ENCODE results near the gene ELMO1. TPM values are rescaled to one million over a fixed set of nuclear protein-coding genes. Genes with fewer than 3 reads are reported as not detected.

ELMO1 gene
- total RNA-seq, 1 experiment from 2014 or later: 1.1 TPM

DNA sequence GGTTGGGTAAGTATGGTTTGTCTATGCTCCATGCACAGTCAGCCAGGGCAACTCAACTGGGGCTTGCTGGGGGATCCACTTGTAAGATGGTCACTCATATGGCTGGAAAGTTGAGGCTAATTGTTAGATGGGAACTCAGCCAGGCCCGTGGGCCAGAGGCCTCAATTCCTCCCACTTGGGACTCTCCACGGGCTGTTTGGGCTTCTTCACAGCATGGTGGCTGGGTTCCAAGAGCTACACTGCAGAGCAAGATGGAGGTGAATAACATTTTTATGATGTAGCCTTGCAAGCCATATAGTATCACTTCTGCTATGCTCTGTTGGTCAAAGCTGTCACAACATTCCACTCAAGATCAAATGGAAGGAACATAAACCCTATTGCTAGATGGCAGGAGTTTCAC is 39.2 kb downstream of the ELMO1 start:
- Histone ChIP-seq H3K9me2 (ENCODE audit: insufficient read depth) (no peaks in the 10 kb centered on the region), H2AFZ (ENCODE audit: low read depth, low read length, poor library complexity, severe bottlenecking) (no peak overlapping the region), H3K9me3 (ENCODE audit: control insufficient read depth in 1 of 2, insufficient read depth in 1 of 2, low read depth in 1 of 2, low read length in 2 of 2) (no peaks in the 10 kb centered on the region; a peak in 1 of 4 replicates), H3K27ac (ENCODE audit: low read depth, low read length) (no peak overlapping the region), H3K4me1 (ENCODE audit: control insufficient read depth in 1 of 2, insufficient read depth in 2 of 2, low read length in 2 of 2) (no peaks in the 10 kb centered on the region), H4K20me1 (ENCODE audit: insufficient read depth) (no peaks in the 10 kb centered on the region), H3K9ac (ENCODE audit: low read length) (no peak overlapping the region), H3K36me3 (ENCODE audit: control insufficient read depth in 1 of 2, insufficient read depth in 2 of 2, low read length in 2 of 2) (no peaks in the 10 kb centered on the region), H3K4me3 (replicated peaks in 1 of 2; ENCODE audit: low read depth in 1 of 2, low read length in 2 of 2) (no peak overlapping the region), H3K79me2 (ENCODE audit: insufficient read depth, low read length) (no peaks in the 10 kb centered on the region), H3K4me2 (ENCODE audit: low read length) (no peak overlapping the region), H3K27me3 (ENCODE audit: insufficient read depth, low read length) (peaks cover 16% of the 10 kb centered on the region)
- ChIA-PET CTCF (no interaction called here), POLR2A (interaction anchor here (0.6 kb wide), 1 partner anchor 66 kb away, joined by 4 read pairs; no protein-coding TSS in a partner anchor), RAD21 (ENCODE audit: low non-redundant PET in 1 of 2, low total read pairs in 2 of 2, uncharacterized antibody in 2 of 2, unreplicated experiment in 2 of 2) (no interaction called here)
- no peak for DNase-seq (ENCODE audit: low read depth, low spot score)
- intact Hi-C loops (cut with micrococcal nuclease): no loop called here
- no peak for TF ChIP-seq CTCF (IDR thresholded peaks at IDR 0.05 in 2 of 3, conservative IDR thresholded peaks at IDR 0.05 in 1 of 3; ENCODE audit: borderline replicate concordance in 1 of 3, insufficient read depth in 1 of 3, low read depth in 2 of 3, low read length in 2 of 3)
- no peak for TF ChIP-seq JUND (IDR thresholded peaks at IDR 0.05)
- TF ChIP-seq EGR1 (IDR thresholded peaks at IDR 0.05; ENCODE audit: low read depth): no peak
- TF ChIP-seq POLR2A (IDR thresholded peaks at IDR 0.05; ENCODE audit: borderline replicate concordance, extremely low read depth, insufficient read depth, insufficient read length): no peak
- no peak for TF ChIP-seq TCF7L2 (IDR thresholded peaks at IDR 0.05; ENCODE audit: borderline replicate concordance, extremely low read depth, insufficient read depth, insufficient read length)
- no TSS peak for BruUV-seq (replicated peaks)
- no peak for ATAC-seq

DNA sequence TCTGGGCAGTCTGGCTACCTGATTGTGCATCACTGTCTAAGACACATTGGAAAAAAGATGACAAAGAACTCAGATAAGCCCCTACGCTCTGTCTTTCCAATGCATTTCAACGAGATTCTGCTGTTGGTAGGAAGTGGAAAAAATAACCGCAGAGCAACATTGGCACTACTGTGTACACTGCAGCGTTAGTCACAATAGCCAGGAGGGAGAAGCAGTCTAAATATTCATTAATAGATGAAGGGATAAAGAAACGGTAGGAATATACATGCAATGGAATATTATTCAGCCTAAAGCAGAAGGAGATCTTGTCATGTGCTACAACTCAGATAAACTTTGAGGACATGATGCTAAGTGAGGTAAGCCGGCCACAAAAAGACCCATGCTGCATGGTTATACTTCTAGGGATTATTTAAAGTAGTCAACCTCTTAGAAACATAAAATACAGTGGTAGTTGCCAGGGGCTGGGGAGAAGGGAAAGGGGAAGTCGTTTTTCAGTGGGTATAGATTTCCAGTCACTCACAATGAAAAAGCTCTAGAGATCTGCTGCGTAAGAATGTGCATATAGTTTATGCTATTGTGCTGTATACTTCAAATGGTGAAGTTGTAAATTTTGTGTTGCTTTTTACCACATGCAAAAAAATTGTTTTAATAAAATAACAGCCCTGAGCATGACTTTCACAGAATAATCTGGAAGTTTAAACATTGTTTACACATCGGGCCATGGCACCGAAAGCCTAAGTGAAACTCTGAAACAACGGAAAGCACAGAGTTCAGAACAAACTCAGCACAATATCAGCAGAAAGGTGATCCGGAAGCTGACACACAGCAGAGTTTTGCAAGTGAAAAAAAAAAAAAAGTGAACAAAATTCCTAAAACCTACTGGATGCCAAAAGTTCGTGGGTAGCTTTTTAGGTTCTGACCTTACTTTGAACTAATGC is 40.1 kb downstream of the ELMO1 start:
- ChIA-PET POLR2A (no interaction called here), CTCF (no interaction called here), RAD21 (ENCODE audit: low non-redundant PET in 1 of 2, low total read pairs in 2 of 2, uncharacterized antibody in 2 of 2, unreplicated experiment in 2 of 2) (no interaction called here)
- DNase-seq (ENCODE audit: low read depth, low spot score) (no peak), ATAC-seq (no peak)
- Histone ChIP-seq H2AFZ (ENCODE audit: low read depth, low read length, poor library complexity, severe bottlenecking) (no peak overlapping the region), H3K4me1 (ENCODE audit: control insufficient read depth in 1 of 2, insufficient read depth in 2 of 2, low read length in 2 of 2) (no peaks in the 10 kb centered on the region), H3K4me2 (ENCODE audit: low read length) (no peak overlapping the region), H3K79me2 (ENCODE audit: insufficient read depth, low read length) (no peaks in the 10 kb centered on the region), H3K36me3 (ENCODE audit: control insufficient read depth in 1 of 2, insufficient read depth in 2 of 2, low read length in 2 of 2) (no peaks in the 10 kb centered on the region), H3K4me3 (replicated peaks in 1 of 2; ENCODE audit: low read depth in 1 of 2, low read length in 2 of 2) (no peak overlapping the region), H3K9me2 (ENCODE audit: insufficient read depth) (no peaks in the 10 kb centered on the region), H3K27ac (ENCODE audit: low read depth, low read length) (no peak overlapping the region), H4K20me1 (ENCODE audit: insufficient read depth) (no peaks in the 10 kb centered on the region), H3K9me3 (ENCODE audit: control insufficient read depth in 1 of 2, insufficient read depth in 1 of 2, low read depth in 1 of 2, low read length in 2 of 2) (no peaks in the 10 kb centered on the region; a peak in 1 of 4 replicates), H3K27me3 (ENCODE audit: insufficient read depth, low read length) (peaks cover 16% of the 10 kb centered on the region), H3K9ac (ENCODE audit: low read length) (no peak overlapping the region)
- intact Hi-C loops (cut with micrococcal nuclease): no loop called here
- BruUV-seq (replicated peaks): no TSS peak
- no peak for TF ChIP-seq CEBPB (IDR thresholded peaks at IDR 0.05; ENCODE audit: low read depth)
- no peak for TF ChIP-seq REST (IDR thresholded peaks at IDR 0.05; ENCODE audit: low read depth)
- no peak for TF ChIP-seq ZBTB33 (IDR thresholded peaks at IDR 0.05; ENCODE audit: extremely low read depth, insufficient replicate concordance, low read length)
- no peak for TF ChIP-seq MAX (IDR thresholded peaks at IDR 0.05)
- no peak for TF ChIP-seq JUND (IDR thresholded peaks at IDR 0.05)
- no peak for TF ChIP-seq FOSL1 (IDR thresholded peaks at IDR 0.05; ENCODE audit: low read depth)
- TF ChIP-seq TCF7L2 (IDR thresholded peaks at IDR 0.05; ENCODE audit: borderline replicate concordance, extremely low read depth, insufficient read depth, insufficient read length): no peak
